Uterus (tissue), 4 donors: Measurements from ENCODE around the gene AFAP1L1. TPM values are rescaled to one million over a fixed set of nuclear protein-coding genes. Genes with fewer than 3 reads are reported as not detected.

Experiments
- DNase-seq, 2 donors: peaks; one replicate each; pipeline ENCODE4 v3.0.0-alpha.2; 2019 to 2020
- H3K27ac ChIP-seq, 2 donors: fragments of 200-600 bp; sonication (generic); 1 replicate in 1 of 2; 2 replicates in 1 of 2; pipeline ENCODE4 v1.5.1; 2016 to 2018
- H3K27me3 ChIP-seq, 2 donors: fragments of 200-600 bp; sonication (generic); one replicate each; pipeline ENCODE4 v1.5.1; 2018 to 2019; ENCODE audit warnings: control low read depth in 1 of 2
- H3K36me3 ChIP-seq, 2 donors: fragments of 200-600 bp; sonication (generic); one replicate each; pipeline ENCODE4 v1.5.1; 2019; ENCODE audit warnings: control low read depth in 1 of 2
- H3K4me1 ChIP-seq, 2 donors: fragments of 200-600 bp; sonication (generic); one replicate each; pipeline ENCODE4 v1.5.1; 2018 to 2019; ENCODE audit warnings: control low read depth in 1 of 2
- H3K4me3 ChIP-seq, 2 donors: fragments of 200-600 bp; sonication (generic); 1 replicate in 1 of 2; 2 replicates in 1 of 2; pipeline ENCODE4 v1.5.1; 2018 to 2019; ENCODE audit warnings: mild to moderate bottlenecking in 1 of 2
- H3K9me3 ChIP-seq, 2 donors: fragments of 200-600 bp; sonication (generic); one replicate each; pipeline ENCODE4 v1.5.1; 2019; ENCODE audit warnings: control low read depth in 1 of 2
- POLR2A ChIP-seq, 2 donors: fragments of 450-650 bp; IDR thresholded peaks; one replicate each; pipeline ENCODE4 v1.6.1; 2016; ENCODE audit warnings: antibody characterized with exemption in 2 of 2, mild to moderate bottlenecking in 1 of 2, moderate library complexity in 1 of 2
- intact Hi-C: fragments of 100-400 bp; cut with DNase I; formaldehyde crosslinking; loops from one replicate; pipeline ENCODE4 v1.15.1; 2023; ENCODE audit warnings: low total_unique reads
- total RNA-seq, 4 donors: library from RNA; depleted of rRNA in 3 of 4; stranded (reverse); fragments of >200 nt in 3 of 4; gene quantifications; one replicate each; pipeline versions ENCODE4 v1.1.0 to v1.2.4, GENCODE V29; 2014 to 2023
- TF ChIP-seq, protein P1 (sequence below), 4 experiments: fragments of 200-600 bp in 2 of 4; fragments of 450-650 bp in 2 of 4; sonication (generic) in 2 of 4; IDR thresholded peaks; one replicate each; pipeline ENCODE4 v1.5.1; 2016 to 2019; ENCODE audit warnings: antibody characterized with exemption in 4 of 4, mild to moderate bottlenecking in 2 of 4, moderate library complexity in 1 of 4
- donor health status: DM: yes; HTN: yes; CAD: no.

Gene AFAP1L1
- total RNA-seq, 4 donors from 2014 or later, result 5.3 to 26.9 (median 24.6) TPM

DNA sequence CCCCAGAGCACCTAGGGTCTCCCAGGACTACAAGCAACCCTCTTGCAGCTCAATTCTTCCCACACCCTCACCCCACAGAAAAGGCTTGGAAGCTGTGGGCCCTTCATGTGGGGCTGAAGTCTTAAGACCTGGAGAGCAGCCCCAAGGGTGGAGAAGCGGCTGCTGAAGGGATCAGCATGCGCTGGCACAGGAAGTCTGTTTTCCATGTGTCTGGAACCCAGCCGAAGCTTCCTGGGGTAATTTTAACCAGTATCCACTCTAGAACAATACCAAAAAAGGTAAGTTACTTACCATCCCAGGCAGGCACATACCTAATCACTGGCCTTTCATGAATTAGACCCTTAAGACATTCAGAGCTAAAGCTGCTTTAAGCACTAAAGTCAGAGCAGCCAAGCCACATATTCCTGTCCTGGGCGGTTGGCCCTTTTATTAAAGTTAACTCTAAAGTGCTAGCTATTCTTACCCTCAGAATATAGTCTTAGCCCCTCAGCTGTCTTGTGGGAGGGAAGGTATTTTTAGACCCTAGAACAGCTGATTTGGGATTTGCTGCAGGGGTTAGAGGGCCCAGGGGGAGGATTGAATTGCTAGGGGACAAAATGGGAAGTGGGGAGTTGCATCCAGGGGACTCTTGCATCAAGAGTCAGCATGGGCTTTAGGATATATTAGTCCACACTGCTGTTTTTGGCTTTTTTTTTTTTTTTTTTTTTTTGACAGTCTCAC is 100.6 kb downstream of the AFAP1L1 start:
- H3K4me3 ChIP-seq, result no peak overlapping the region
- H3K9me3 ChIP-seq, result no peaks in the 10 kb centered on the region
- H3K27ac ChIP-seq, result peak overlapping the region; percentile 36 to 72
- H3K4me1 ChIP-seq, result no peaks in the 10 kb centered on the region
- H3K27me3 ChIP-seq, result no peaks in the 10 kb centered on the region
- TF ChIP-seq, protein P1, sequence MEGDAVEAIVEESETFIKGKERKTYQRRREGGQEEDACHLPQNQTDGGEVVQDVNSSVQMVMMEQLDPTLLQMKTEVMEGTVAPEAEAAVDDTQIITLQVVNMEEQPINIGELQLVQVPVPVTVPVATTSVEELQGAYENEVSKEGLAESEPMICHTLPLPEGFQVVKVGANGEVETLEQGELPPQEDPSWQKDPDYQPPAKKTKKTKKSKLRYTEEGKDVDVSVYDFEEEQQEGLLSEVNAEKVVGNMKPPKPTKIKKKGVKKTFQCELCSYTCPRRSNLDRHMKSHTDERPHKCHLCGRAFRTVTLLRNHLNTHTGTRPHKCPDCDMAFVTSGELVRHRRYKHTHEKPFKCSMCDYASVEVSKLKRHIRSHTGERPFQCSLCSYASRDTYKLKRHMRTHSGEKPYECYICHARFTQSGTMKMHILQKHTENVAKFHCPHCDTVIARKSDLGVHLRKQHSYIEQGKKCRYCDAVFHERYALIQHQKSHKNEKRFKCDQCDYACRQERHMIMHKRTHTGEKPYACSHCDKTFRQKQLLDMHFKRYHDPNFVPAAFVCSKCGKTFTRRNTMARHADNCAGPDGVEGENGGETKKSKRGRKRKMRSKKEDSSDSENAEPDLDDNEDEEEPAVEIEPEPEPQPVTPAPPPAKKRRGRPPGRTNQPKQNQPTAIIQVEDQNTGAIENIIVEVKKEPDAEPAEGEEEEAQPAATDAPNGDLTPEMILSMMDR (IDR thresholded peaks at IDR 0.05), result no peak
- no peak for TF ChIP-seq POLR2A (IDR thresholded peaks at IDR 0.05)
- no peaks in the 10 kb centered on the region for H3K36me3 ChIP-seq
- peak in 1 of 2 donors; percentile 49 for DNase-seq
- intact Hi-C loops, result no loop called here

DNA sequence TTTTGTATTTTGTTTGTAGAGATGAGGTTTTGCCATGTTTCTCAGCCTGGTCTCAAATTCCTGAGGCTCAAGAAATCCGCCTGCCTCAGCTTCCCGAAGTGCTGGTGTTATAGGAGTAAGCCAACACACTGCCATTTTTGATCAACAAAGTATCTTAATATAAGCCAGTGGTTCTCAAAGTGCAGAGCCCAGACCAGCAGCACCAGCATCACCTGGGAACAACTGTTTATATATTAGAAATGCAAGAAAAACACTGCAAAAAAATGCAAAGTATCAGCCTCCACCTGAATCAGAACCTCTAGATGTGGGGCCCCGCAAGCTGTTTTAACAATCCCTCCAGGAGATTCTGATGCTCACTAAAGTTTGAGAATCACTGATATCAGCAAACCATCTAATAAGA is 101.3 kb downstream of the AFAP1L1 start:
- intact Hi-C loops, result no loop called here
- H3K27me3 ChIP-seq, result no peaks in the 10 kb centered on the region
- H3K4me1 ChIP-seq, result no peaks in the 10 kb centered on the region
- no peak overlapping the region for H3K4me3 ChIP-seq
- H3K9me3 ChIP-seq, result no peaks in the 10 kb centered on the region
- no peaks in the 10 kb centered on the region for H3K36me3 ChIP-seq
- peak overlapping the region in 1 of 2 donors; percentile 72 for H3K27ac ChIP-seq
- DNase-seq, result no peak
- no peak for TF ChIP-seq POLR2A (IDR thresholded peaks at IDR 0.05)
- TF ChIP-seq, protein P1 (IDR thresholded peaks at IDR 0.05), result no peak

DNA sequence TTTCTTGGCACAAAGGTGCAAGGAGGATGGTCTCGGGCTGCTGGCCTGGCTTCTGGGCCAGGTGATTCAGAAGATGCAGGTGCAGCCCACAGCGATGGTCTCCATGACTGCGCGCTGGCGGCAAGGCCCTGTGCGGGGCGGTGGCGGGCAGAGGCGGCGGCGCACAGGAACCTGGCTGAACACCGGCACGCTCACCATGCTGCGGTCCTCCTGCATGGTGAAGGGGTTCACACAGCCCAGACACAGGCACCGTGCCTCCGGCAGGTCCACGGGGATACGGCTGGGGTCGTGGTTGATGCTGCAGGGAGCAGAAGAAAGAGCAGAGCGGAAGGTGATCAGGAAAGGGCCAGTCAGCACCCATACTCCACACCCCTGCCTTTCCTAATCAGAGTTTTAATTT is 102.6 kb downstream of the AFAP1L1 start:
- DNase-seq, result peak in 1 of 2 donors; percentile 14
- no peak overlapping the region for H3K27ac ChIP-seq
- TF ChIP-seq, protein P1 (IDR thresholded peaks at IDR 0.05), result no peak
- TF ChIP-seq POLR2A (IDR thresholded peaks at IDR 0.05), result no peak
- H3K4me1 ChIP-seq, result no peaks in the 10 kb centered on the region
- H3K27me3 ChIP-seq, result no peaks in the 10 kb centered on the region
- H3K36me3 ChIP-seq, result no peaks in the 10 kb centered on the region
- no peak overlapping the region for H3K4me3 ChIP-seq
- intact Hi-C loops, result no loop called here
- no peaks in the 10 kb centered on the region for H3K9me3 ChIP-seq

DNA sequence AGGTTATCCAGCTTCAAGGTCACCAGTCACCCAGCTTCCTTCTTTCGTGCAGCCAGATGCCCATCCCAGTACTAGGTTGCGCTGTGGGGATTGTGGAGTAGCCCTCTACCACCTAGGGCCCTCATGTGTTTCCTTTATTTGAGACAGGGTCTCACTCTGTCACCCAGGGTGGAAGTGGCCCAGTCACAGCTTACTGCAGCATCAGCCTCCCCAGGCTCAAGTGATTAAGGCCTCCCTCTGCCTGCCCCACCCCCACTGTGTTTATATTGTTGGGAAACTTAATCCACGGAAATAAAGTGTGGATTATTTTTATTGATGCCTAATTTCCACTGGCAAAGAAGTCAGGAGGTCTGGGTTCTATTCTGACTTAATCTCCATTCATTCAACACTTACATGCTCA is 103.1 kb downstream of the AFAP1L1 start:
- Histone ChIP-seq H3K4me3 (no peak overlapping the region), H3K27me3 (no peaks in the 10 kb centered on the region), H3K4me1 (no peaks in the 10 kb centered on the region), H3K36me3 (no peaks in the 10 kb centered on the region), H3K27ac (no peak overlapping the region), H3K9me3 (no peaks in the 10 kb centered on the region)
- TF ChIP-seq, protein P1 (IDR thresholded peaks at IDR 0.05), result no peak
- no peak for TF ChIP-seq POLR2A (IDR thresholded peaks at IDR 0.05)
- DNase-seq, result no peak
- intact Hi-C loops, result no loop called here

DNA sequence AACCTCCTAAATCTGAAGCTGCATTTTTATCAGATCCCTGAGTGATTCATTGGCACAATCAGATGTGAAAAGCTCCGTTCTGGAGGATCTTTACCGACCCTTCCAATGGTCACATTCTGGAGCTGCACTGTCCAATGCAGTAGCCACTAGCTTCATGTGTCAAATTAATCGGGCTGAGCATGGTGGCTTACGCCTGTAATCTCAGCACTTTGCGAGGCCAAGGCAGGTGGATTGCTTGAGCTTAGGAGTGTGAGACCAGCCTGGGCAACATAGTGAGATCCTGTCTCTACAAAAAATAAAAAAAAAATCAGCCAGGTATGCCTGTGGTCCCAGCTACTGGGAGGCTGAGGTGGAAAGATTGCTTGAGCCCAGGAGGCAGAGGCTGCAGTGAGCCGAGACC is 103.8 kb downstream of the AFAP1L1 start:
- Histone ChIP-seq H3K27ac (no peak overlapping the region), H3K9me3 (no peaks in the 10 kb centered on the region), H3K4me3 (no peak overlapping the region), H3K36me3 (no peaks in the 10 kb centered on the region), H3K27me3 (no peaks in the 10 kb centered on the region), H3K4me1 (no peaks in the 10 kb centered on the region)
- DNase-seq, result no peak
- TF ChIP-seq, protein P1 (IDR thresholded peaks at IDR 0.05), result no peak
- no peak for TF ChIP-seq POLR2A (IDR thresholded peaks at IDR 0.05)
- intact Hi-C loops, result no loop called here
